22Rv1 (cell line): ENCODE data around the gene YBX1.

Experiments
- H3K27ac ChIP-seq: fragments of 450-650 bp; 2 replicates; pipeline ENCODE4 v1.5.1; 2017
- CTCF ChIP-seq: fragments of 450-650 bp; IDR thresholded peaks from 2 replicates; pipeline ENCODE4 v1.5.1; 2017; ENCODE audit warnings: mild to moderate bottlenecking
- ZFX ChIP-seq: fragments of 450-650 bp; IDR thresholded peaks from 2 replicates; pipeline ENCODE4 v1.6.1; 2017; ENCODE audit warnings: antibody characterized with exemption, borderline replicate concordance

The YBX1 gene

GRCh38 chr1:42752284-42752683 lies 70.1 kb downstream of the YBX1 start:
- H3K27ac ChIP-seq, result no peak overlapping the region
- no peak for TF ChIP-seq ZFX
- TF ChIP-seq CTCF, result no peak

- no peak overlapping the region for H3K27ac ChIP-seq
These were observed 70.9 kb downstream of the YBX1 start for GRCh38 chr1:42753070-42753469.

More at GRCh38 chr1:42753070-42753469, 70.9 kb downstream of the YBX1 start:
- TF ChIP-seq ZFX, result no peak
